Gastrocnemius medialis (tissue), 4 donors: ENCODE data around the gene LHX5.

Source experiments
- POLR2A ChIP-seq, 2 donors: fragments of 450-650 bp; IDR thresholded peaks; one replicate each; pipeline ENCODE4 v1.6.1; 2017; ENCODE audit warnings: antibody characterized with exemption in 2 of 2, mild to moderate bottlenecking in 2 of 2, moderate library complexity in 2 of 2
- TF ChIP-seq, protein P1 (sequence below), 5 experiments: fragments of 450-650 bp in 3 of 5; fragments of 200-600 bp in 2 of 5; sonication (generic) in 2 of 5; IDR thresholded peaks in 4 of 5; conservative IDR thresholded peaks in 1 of 5; 1 replicate in 4 of 5; 2 replicates in 1 of 5; pipeline ENCODE4 v1.5.1; 2016 to 2019; ENCODE audit warnings: antibody characterized with exemption in 5 of 5, mild to moderate bottlenecking in 3 of 5, moderate library complexity in 3 of 5

DNA sequence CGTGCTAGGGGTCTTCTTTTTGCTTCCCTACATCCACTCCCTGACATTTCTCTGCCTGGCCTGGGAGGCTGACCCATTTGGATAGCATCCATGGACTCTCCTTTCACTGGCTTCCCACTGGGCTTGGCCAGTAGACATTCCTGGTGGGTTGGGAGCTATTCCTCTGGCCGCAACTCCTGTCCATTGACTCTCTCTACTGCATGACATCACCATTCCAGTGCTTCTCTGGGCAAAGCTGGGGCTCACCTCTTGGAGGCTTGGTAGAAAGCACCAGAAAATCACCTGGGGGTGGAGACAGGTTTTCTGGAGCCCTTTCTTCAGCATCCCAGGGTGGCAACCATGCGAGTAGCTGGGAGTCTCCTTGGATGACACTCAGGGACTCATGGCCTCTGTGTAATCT is 16.7 kb upstream of the LHX5 start:
- TF ChIP-seq POLR2A (IDR thresholded peaks at IDR 0.05): no peak
- TF ChIP-seq, protein P1, sequence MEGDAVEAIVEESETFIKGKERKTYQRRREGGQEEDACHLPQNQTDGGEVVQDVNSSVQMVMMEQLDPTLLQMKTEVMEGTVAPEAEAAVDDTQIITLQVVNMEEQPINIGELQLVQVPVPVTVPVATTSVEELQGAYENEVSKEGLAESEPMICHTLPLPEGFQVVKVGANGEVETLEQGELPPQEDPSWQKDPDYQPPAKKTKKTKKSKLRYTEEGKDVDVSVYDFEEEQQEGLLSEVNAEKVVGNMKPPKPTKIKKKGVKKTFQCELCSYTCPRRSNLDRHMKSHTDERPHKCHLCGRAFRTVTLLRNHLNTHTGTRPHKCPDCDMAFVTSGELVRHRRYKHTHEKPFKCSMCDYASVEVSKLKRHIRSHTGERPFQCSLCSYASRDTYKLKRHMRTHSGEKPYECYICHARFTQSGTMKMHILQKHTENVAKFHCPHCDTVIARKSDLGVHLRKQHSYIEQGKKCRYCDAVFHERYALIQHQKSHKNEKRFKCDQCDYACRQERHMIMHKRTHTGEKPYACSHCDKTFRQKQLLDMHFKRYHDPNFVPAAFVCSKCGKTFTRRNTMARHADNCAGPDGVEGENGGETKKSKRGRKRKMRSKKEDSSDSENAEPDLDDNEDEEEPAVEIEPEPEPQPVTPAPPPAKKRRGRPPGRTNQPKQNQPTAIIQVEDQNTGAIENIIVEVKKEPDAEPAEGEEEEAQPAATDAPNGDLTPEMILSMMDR (IDR thresholded peaks at IDR 0.05 in 4 of 5, conservative IDR thresholded peaks at IDR 0.05 in 1 of 5): no peak
